Lower leg skin (tissue), 4 donors: Measurements from ENCODE around the gene APOBEC3H. TPM values are rescaled to one million over a fixed set of nuclear protein-coding genes. Genes with fewer than 3 reads are reported as not detected.
"Not testable (repeated sequence)": the region's sequence is repeated elsewhere in the genome, so short reads cannot be mapped to it uniquely, and the experiment has no call there.

ENCODE experiments used
- DNase-seq, 2 donors: peaks; one replicate each; pipeline ENCODE4 v3.0.0-alpha.2; 2019; ENCODE audit warnings: low spot score in 2 of 2
- H3K4me3 ChIP-seq: fragments of 200-600 bp; sonication (generic); 2 replicates; pipeline ENCODE4 v1.5.1; 2017; ENCODE audit warnings: mild to moderate bottlenecking, low read depth; ENCODE audit not compliant: poor library complexity, severe bottlenecking
- POLR2A ChIP-seq, 2 donors: fragments of 450-650 bp; IDR thresholded peaks; one replicate each; pipeline ENCODE4 v1.6.1; 2016 to 2017; ENCODE audit warnings: antibody characterized with exemption in 2 of 2, mild to moderate bottlenecking in 1 of 2, moderate library complexity in 1 of 2
- WGBS, 2 donors: methylation state at CpG; one replicate each; pipeline ENCODE4 v1.1.5; 2018; 5-methylcytosine and 5-hydroxymethylcytosine counted together
- intact Hi-C: fragments of 100-400 bp; cut with DNase I; formaldehyde crosslinking; loops from one replicate; pipeline ENCODE4 v1.15.0; 2023; ENCODE audit warnings: low total_unique reads
- total RNA-seq, 4 donors: library from RNA; depleted of rRNA; stranded (reverse); fragments of >200 nt; gene quantifications; one replicate each; pipeline ENCODE4 v1.1.0, GENCODE V29; 2016
- TF ChIP-seq, protein P1 (sequence below), 3 donors: fragments of 450-650 bp; IDR thresholded peaks; one replicate each; pipeline ENCODE4 v1.5.1; 2016; ENCODE audit warnings: antibody characterized with exemption in 3 of 3, mild to moderate bottlenecking in 3 of 3, moderate library complexity in 2 of 3

APOBEC3H gene
- total RNA-seq: not detected

DNA sequence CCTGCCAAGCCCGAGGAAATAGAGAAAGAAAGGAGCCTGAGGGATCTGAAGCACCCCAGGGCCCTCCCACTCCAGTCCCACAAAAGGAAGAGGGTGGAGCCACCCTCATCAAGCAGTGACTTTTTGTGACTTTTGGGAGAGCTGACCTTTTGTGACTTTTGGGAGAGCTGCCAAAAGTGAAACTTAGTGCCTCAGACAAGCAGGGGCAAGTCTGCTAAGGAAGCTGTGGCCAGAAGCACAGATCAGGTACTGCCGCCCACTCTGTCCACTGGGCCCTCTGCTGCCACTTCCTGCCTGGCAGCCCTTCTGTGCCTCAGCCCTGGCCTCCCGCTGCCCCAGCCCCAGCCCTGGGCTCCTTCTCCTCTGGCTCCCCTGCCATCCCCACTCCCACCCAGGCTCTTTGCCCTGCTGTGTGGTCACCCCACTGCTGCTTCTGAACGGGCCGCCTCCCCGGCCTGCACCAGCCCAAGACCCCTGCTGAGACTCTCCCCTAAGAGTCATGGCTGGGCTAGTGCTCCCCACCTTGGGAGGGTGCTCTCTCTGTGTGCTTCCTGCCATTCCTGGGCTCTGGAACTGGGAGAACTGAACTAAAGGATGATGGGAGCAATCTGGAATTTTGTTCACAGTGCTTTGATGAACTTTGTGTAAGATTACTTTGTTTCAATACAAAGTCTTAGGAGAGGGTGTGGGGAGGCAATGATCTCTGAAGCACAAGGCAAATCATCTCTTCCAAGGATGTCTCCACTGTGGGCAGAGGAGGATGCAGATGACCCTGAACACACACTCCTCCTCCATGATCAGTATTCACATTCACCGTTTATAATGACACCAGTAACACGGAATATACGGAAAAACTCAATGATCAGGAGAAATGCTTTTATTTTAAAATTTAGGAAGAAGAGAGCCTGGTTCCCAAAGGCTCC lies at the start of gene APOBEC3H:
TSS of gene APOBEC3H (plus strand) at position 147 of the 923 bp plus-strand sequence. CDS start 3,035 bp downstream, outside the sequence.
- no peak within 1 kb of the TSS for H3K4me3 ChIP-seq
- intact Hi-C loops: no loop called here
- TF ChIP-seq, protein P1, sequence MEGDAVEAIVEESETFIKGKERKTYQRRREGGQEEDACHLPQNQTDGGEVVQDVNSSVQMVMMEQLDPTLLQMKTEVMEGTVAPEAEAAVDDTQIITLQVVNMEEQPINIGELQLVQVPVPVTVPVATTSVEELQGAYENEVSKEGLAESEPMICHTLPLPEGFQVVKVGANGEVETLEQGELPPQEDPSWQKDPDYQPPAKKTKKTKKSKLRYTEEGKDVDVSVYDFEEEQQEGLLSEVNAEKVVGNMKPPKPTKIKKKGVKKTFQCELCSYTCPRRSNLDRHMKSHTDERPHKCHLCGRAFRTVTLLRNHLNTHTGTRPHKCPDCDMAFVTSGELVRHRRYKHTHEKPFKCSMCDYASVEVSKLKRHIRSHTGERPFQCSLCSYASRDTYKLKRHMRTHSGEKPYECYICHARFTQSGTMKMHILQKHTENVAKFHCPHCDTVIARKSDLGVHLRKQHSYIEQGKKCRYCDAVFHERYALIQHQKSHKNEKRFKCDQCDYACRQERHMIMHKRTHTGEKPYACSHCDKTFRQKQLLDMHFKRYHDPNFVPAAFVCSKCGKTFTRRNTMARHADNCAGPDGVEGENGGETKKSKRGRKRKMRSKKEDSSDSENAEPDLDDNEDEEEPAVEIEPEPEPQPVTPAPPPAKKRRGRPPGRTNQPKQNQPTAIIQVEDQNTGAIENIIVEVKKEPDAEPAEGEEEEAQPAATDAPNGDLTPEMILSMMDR (IDR thresholded peaks at IDR 0.05): no peak
- no peak for TF ChIP-seq POLR2A (IDR thresholded peaks at IDR 0.05)
- 71 to 74% methylated on average over 9 of the region's 9 CpGs for WGBS, 2 donors
- no peak for DNase-seq

DNA sequence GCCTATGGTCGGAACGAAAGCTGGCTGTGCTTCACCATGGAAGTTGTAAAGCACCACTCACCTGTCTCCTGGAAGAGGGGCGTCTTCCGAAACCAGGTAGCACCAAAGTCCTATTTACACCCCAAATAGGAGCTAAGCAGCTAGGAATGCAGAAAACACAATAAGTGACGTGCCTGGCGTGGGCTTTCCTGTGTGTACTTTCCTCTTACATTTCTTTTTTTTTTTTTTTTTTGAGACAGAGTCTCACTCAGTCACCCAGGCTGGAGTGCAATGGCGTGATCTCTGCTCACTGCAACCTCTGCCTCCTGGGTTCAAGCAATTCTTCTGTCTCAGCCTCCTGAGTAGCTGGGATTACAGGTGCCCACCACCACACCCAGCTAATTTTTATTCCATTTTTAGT lies 47.6 kb upstream of the APOBEC3H start:
- intact Hi-C loops, H3K4me3 ChIP-seq, DNase-seq: not testable (repeated sequence)
- 87 to 89% methylated on average over 7 of the region's 7 CpGs for WGBS, 2 donors

DNA sequence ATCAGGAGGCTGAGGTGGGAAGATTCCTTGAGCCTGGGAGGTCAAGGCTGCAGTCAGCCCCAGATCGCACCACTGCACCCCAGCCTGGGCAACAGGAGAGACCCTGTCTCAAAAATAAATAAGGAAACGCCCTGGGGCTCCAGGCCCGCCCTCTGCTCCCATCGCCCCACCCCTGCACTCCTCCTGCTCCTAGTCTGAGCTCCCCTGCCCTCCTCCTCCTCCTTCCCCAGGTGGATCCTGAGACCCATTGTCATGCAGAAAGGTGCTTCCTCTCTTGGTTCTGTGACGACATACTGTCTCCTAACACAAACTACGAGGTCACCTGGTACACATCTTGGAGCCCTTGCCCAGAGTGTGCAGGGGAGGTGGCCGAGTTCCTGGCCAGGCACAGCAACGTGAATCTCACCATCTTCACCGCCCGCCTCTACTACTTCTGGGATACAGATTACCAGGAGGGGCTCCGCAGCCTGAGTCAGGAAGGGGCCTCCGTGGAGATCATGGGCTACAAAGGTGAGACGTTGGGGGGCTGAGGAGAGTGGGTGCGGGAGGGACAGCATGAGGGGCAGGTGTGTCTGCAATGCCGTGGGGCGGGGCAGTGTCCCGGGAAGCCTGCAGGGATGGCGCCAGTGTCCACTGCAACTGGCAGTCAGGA lies 45.1 kb upstream of the APOBEC3H start:
- intact Hi-C loops, H3K4me3 ChIP-seq, DNase-seq: not testable (repeated sequence)
- WGBS, 2 donors: 76 to 84% methylated on average over 16 of the region's 18 CpGs

DNA sequence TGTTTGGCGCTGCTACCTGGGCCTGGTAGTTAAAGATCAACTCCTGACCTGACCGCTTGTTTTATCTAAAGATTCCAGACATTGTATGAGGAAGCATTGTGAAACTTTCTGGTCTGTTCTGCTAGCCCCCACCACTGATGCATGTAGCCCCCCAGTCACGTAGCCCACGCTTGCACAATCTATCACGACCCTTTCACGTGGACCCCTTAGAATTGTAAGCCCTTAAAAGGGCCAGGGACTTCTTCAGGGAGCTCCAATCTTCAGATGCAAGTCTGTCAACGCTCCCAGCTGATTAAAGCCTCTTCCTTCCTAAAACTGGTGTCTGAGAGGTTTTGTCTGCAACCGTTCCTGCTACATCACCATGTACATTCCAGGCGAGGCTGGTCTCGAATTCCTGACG lies 41.4 kb upstream of the APOBEC3H start:
- intact Hi-C loops: no loop called here
- TF ChIP-seq POLR2A (IDR thresholded peaks at IDR 0.05): no peak
- TF ChIP-seq, protein P1 (IDR thresholded peaks at IDR 0.05): no peak
- no peak for DNase-seq
- 92% methylated on average over 11 of the region's 11 CpGs for WGBS, 2 donors
- H3K4me3 ChIP-seq: no peak overlapping the region

DNA sequence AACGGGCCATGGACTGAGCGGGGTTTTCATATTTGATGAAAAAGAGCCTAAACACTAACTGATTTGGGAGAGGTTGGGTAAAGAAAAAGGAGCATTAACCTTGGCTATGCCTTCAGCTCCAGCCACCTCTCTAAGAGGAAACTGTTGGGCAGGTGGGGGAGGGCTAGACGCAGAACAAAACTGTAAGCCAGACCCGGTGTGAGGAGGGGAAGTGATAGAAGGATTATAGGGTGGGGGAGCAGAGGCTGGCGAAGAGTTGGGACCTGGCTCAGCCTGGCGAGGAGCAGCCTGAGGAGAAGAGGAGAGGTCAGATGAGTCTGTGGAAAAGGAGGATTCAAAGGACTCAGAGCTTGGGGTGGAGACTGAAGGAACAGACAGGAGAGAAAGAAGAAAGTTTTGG lies 35.8 kb upstream of the APOBEC3H start:
- 63 to 71% methylated on average over 6 of the region's 6 CpGs for WGBS, 2 donors
- intact Hi-C loops, H3K4me3 ChIP-seq, DNase-seq: not testable (repeated sequence)

DNA sequence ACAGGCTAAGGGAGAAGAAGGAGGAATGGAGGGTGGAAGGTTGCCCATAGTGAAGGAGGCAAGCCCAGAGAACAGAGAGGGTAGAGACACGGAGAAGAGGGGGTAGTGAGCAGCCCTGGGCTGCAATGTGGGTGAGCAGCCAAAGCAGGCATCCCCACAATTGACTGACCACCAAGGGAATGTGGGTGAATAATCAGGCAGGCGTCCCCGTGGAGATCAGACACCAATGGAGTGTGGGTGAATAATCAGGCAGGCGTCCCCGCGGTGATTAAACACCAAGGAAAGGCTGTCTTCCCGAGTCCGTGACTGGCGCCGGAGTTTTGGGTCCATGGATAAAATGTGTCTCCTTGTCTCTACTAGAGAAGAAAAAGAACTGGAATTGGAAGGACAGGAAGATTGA lies 35.1 kb upstream of the APOBEC3H start:
- intact Hi-C loops, H3K4me3 ChIP-seq, DNase-seq: not testable (repeated sequence)
- 84 to 88% methylated on average over 10 of the region's 10 CpGs for WGBS, 2 donors

DNA sequence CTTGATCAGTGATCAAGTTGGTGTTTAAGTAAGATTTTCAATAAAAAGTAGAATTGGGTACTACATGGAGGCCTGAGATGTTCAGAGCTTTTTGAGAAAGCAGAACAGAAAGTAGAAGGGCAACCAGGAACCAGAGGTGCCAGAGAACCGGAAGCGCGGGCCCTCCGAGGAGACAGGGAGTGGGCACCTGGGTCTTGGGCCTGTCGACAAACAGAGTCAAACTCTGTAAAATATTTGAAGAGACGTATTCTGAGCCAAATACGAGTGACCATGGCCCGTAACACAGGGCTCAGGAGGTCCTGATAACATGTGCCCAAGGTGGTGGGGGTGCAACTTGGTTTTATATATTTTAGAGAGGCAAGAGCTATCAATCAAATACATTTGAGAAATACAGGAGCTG lies 33.1 kb upstream of the APOBEC3H start:
- DNase-seq, intact Hi-C loops, H3K4me3 ChIP-seq: not testable (repeated sequence)
- WGBS, 2 donors: 90 to 91% methylated on average over 8 of the region's 8 CpGs

DNA sequence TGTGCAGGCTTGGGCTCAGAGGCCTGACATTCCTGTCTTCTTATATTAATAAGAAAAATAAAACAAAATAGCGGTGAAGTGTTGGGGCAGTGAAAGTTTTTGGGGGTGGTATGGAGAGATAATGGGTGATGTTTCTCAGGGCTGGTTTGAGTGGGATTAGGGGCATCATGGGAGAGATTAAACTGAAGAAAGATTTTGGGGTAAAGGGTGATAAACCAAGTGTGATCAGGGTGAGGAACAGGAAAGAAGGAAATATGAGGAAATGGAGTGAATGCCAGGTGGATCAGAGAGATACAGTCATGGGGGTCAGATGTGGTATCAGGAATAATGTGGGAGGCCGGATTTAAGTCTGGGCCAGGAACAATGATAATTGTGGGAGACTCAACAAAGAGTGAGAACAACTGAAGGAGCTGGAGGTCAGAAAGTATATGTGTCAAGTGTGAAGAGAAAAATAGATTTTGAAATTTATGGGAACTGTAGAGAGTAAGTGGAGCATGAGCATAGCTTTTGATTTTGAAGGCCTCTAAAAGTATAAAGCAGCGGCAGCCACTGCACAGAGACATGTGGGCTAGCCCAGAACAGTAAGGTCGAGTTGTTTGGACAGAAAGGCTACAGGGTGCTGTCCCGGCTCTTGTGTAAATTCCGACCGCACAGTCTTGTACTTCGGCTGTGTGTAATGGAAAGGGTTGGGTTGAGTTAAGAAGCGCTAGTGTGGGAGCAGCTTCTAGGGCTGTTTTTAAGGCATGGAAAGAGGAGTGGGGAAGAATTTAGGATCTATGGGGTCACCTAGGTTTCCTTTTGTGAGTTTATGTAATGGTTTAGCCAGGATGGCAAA lies 30.4 kb upstream of the APOBEC3H start:
- WGBS, 2 donors: 82 to 84% methylated on average over 9 of the region's 9 CpGs
- DNase-seq: not testable (repeated sequence)

More for the DNA sequence above, 30.4 kb upstream of the APOBEC3H start:
- H3K4me3 ChIP-seq, intact Hi-C loops: not testable (repeated sequence)
